Suprapubic skin (tissue), 4 donors: Measurements from ENCODE around the gene FNDC7. TPM values are rescaled to one million over a fixed set of nuclear protein-coding genes. Genes with fewer than 3 reads are reported as not detected.

Experiments
- DNase-seq, 2 donors: peaks; one replicate each; pipeline ENCODE4 v3.0.0-alpha.2; 2019; ENCODE audit warnings: low spot score in 2 of 2
- H3K27ac ChIP-seq: fragments of 200-600 bp; sonication (generic); one replicate; pipeline ENCODE4 v1.5.1; 2019
- H3K27me3 ChIP-seq: fragments of 200-600 bp; sonication (generic); one replicate; pipeline ENCODE4 v1.5.1; 2019
- H3K36me3 ChIP-seq: fragments of 200-600 bp; sonication (generic); one replicate; pipeline ENCODE4 v1.5.1; 2019
- H3K4me1 ChIP-seq: fragments of 200-600 bp; sonication (generic); one replicate; pipeline ENCODE4 v1.5.1; 2019
- H3K4me3 ChIP-seq: fragments of 200-600 bp; sonication (generic); one replicate; pipeline ENCODE4 v1.5.1; 2019; ENCODE audit warnings: mild to moderate bottlenecking
- H3K9me3 ChIP-seq: fragments of 200-600 bp; sonication (generic); one replicate; pipeline ENCODE4 v1.5.1; 2019
- EP300 ChIP-seq: sonication (generic); formaldehyde crosslinking; IDR thresholded peaks from one replicate; pipeline ENCODE4 v1.6.1; 2017; ENCODE audit warnings: antibody characterized with exemption
- POLR2A ChIP-seq, 2 donors: fragments of 450-650 bp; IDR thresholded peaks; one replicate each; pipeline ENCODE4 v1.6.1; 2017; ENCODE audit warnings: antibody characterized with exemption in 2 of 2, mild to moderate bottlenecking in 2 of 2, moderate library complexity in 2 of 2
- POLR2AphosphoS5 ChIP-seq, 3 donors: sonication (generic); formaldehyde crosslinking; IDR thresholded peaks; one replicate each; pipeline ENCODE4 v1.6.1; 2017; ENCODE audit warnings: antibody characterized with exemption in 3 of 3
- WGBS: methylation state at CpG from one replicate; pipeline ENCODE4 v1.1.5; 2018; 5-methylcytosine and 5-hydroxymethylcytosine counted together
- total RNA-seq, 4 donors: library from RNA; depleted of rRNA; stranded (reverse); fragments of >200 nt; gene quantifications; one replicate each; pipeline ENCODE4 v1.1.0, GENCODE V29; 2016
- TF ChIP-seq, protein P1 (sequence below), 2 donors: fragments of 200-600 bp in 1 of 2; fragments of 450-650 bp in 1 of 2; sonication (generic) in 1 of 2; IDR thresholded peaks; one replicate each; pipeline ENCODE4 v1.5.1; 2016 to 2019; ENCODE audit warnings: antibody characterized with exemption in 2 of 2, mild to moderate bottlenecking in 1 of 2, moderate library complexity in 1 of 2

The FNDC7 gene
- total RNA-seq, 4 donors from 2014 or later = 0.24 TPM; not detected in 3

DNA sequence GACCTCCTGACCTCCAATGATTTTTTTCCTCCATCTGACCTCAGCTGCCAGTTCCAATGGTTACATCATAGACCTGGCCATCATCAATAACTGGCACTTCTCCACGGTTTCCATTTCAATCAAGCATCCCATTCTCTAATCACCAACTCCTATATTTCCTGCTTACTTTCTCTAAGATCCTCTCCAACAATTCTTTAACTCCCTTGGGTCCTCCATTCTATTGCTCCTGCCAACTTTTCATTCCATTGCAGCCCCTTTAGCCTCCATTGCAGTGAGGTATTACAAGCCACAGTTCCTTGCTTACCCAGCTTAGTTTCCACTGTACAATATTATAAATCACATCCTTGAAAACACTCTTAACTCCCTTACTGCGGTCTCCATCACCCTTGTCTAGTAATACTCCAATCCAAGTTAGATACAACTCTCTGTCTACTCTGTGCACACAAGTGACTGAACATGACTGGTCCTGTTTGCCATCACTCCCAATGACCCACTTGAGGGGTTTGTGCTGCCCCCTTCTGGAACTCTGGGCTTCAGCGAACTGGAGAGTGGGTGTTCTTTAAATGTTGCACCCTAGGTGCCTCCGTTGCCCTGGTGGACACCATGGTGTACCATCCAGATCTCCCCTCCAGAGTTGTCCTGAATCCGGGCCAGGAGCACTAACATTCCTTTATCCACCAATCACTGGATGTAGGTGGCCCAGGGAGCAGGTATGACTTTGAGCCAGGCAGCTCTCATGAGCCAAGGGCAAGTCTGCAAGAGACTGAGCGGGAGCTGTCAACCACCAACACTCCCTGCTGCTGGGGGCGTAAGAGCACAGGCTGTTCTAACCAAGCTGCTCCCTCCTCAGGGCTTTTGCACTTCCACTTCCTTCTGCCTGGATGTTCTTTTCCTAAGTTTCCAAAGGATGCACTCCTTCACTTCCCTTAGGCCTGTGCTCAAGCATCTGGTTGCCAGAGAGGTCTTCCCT lies 3.7 kb upstream of the FNDC7 start:
- Histone ChIP-seq H3K36me3 (no peaks in the 10 kb centered on the region), H3K9me3 (no peaks in the 10 kb centered on the region), H3K27ac (no peak overlapping the region), H3K4me1 (peaks cover 7% of the 10 kb centered on the region), H3K27me3 (peaks cover 7% of the 10 kb centered on the region), H3K4me3 (no peak overlapping the region)
- TF ChIP-seq POLR2AphosphoS5 (IDR thresholded peaks at IDR 0.05) (no peak), EP300 (no peak), POLR2A (IDR thresholded peaks at IDR 0.05) (no peak)
- TF ChIP-seq, protein P1, sequence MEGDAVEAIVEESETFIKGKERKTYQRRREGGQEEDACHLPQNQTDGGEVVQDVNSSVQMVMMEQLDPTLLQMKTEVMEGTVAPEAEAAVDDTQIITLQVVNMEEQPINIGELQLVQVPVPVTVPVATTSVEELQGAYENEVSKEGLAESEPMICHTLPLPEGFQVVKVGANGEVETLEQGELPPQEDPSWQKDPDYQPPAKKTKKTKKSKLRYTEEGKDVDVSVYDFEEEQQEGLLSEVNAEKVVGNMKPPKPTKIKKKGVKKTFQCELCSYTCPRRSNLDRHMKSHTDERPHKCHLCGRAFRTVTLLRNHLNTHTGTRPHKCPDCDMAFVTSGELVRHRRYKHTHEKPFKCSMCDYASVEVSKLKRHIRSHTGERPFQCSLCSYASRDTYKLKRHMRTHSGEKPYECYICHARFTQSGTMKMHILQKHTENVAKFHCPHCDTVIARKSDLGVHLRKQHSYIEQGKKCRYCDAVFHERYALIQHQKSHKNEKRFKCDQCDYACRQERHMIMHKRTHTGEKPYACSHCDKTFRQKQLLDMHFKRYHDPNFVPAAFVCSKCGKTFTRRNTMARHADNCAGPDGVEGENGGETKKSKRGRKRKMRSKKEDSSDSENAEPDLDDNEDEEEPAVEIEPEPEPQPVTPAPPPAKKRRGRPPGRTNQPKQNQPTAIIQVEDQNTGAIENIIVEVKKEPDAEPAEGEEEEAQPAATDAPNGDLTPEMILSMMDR (IDR thresholded peaks at IDR 0.05) = no peak
- DNase-seq = no peak
- 71% methylated on average over 7 of the region's 7 CpGs for whole genome bisulfite sequencing

GRCh38 chr1:108715932-108716331 lies 3.2 kb downstream of the FNDC7 start:
- no peak overlapping the region for H3K27ac ChIP-seq
- TF ChIP-seq POLR2AphosphoS5 (IDR thresholded peaks at IDR 0.05) (no peak), POLR2A (IDR thresholded peaks at IDR 0.05) (no peak), EP300 (no peak)
- TF ChIP-seq, protein P1 (IDR thresholded peaks at IDR 0.05) = no peak
- H3K4me3 ChIP-seq = no peak overlapping the region
- 83% methylated on average over 5 of the region's 5 CpGs for WGBS
- no peaks in the 10 kb centered on the region for H3K36me3 ChIP-seq
- peaks cover 7% of the 10 kb centered on the region for H3K27me3 ChIP-seq
- DNase-seq = no peak
- H3K9me3 ChIP-seq = no peaks in the 10 kb centered on the region
- H3K4me1 ChIP-seq = no peaks in the 10 kb centered on the region

DNA sequence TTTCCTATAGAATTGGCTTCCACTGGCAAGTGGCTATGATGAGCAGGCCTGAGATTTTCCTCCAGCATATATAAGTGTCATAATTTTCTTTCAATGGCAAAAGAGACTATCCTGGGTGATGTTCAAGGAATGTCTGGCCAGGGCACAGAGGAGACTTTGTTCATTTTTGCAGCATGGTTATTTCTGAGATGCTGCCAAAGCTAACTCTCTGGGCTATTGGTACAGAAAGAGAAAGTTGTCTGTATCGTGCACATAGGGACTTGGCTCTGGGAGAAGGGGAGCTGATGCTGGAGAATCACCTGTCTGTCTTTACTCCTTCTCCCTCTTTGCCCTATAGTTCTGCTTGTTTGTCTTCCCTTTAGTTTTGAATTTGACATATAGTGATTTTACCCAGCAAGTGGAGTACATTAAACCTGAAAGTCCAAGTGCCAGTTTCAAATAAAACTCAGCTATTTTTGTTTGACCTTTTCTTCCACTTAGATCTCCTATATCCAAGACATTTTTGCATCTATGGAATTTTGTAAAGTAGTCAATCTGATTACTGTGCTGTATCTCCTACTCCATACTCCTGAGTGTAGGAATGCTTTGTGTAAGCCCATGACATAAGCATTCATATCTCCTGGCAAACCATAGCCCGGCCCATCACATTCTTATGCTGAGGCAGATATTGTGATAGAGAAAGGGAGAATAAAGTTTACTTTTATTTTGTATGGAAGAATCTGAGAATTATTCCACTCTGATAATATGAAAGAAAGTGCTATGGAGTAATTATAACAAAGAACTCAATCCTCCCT lies 3.9 kb downstream of the FNDC7 start:
- 85% methylated on average over 2 of the region's 2 CpGs for WGBS
- no peak for DNase-seq
- Histone ChIP-seq H3K27ac (no peak overlapping the region), H3K27me3 (peaks cover 7% of the 10 kb centered on the region), H3K4me3 (no peak overlapping the region), H3K36me3 (no peaks in the 10 kb centered on the region), H3K4me1 (no peaks in the 10 kb centered on the region), H3K9me3 (no peaks in the 10 kb centered on the region)
- TF ChIP-seq, protein P1 (IDR thresholded peaks at IDR 0.05) = no peak
- TF ChIP-seq POLR2AphosphoS5 (IDR thresholded peaks at IDR 0.05) (no peak), EP300 (no peak), POLR2A (IDR thresholded peaks at IDR 0.05) (no peak)

DNA sequence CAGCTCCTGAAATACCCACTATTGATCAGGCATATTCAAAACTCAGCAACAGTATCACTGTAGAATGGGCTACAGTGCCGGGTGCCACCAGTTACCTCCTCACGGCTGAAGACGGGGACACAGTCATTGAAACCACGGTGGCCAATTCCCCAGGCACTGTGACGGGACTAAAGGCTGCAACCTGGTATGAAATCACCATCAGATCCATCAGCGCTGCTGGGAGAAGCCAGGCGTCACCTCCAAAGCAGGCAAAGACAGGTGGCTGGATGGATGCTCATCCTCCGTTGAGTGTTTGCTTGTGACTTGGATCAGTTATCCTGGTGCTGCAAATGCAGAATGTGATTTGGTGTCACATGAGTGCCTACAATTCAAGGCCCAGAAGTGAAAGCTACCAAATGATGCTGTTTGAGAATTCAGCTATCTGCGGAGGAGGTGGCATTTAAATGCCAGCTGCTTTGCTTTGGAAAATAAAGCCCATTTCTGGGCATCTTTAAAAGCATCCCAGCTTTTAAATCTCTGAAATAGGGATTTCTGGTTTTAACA lies 5.1 kb downstream of the FNDC7 start:
- H3K36me3 ChIP-seq = no peaks in the 10 kb centered on the region
- WGBS = 93% methylated on average over 9 of the region's 9 CpGs
- H3K27me3 ChIP-seq = peaks cover under 1% of the 10 kb centered on the region
- H3K27ac ChIP-seq = no peak overlapping the region
- H3K4me3 ChIP-seq = no peak overlapping the region
- no peaks in the 10 kb centered on the region for H3K4me1 ChIP-seq
- H3K9me3 ChIP-seq = no peaks in the 10 kb centered on the region
- no peak for DNase-seq
- TF ChIP-seq, protein P1 (IDR thresholded peaks at IDR 0.05) = no peak
- TF ChIP-seq POLR2AphosphoS5 (IDR thresholded peaks at IDR 0.05) = no peak
- TF ChIP-seq POLR2A (IDR thresholded peaks at IDR 0.05) = no peak
- no peak for TF ChIP-seq EP300
